SK-N-SH (cell line): Measurements from ENCODE around the gene MYOG. TPM values are rescaled to one million over a fixed set of nuclear protein-coding genes. Genes with fewer than 3 reads are reported as not detected.

Experiments
- CTCF ChIA-PET: fragments of 300-600, 350-600 bp; formaldehyde crosslinking; extraction: SDS; loops from one replicate; lab custom pipeline; 2021; lab: Yijun Ruan, JAX
- POLR2A ChIA-PET: fragments of 350-600 bp; sonication (Branson Sonifier 250); formaldehyde crosslinking; extraction: SDS; loops from one replicate; lab custom pipeline; 2020; ENCODE audit warnings: antibody characterized with exemption, inconsistent platforms; lab: Yijun Ruan, JAX
- DNase-seq: peaks from one replicate; pipeline ENCODE4 v3.0.0; 2012
- H2AFZ ChIP-seq: fragments of 200-600 bp; sonication (generic); 2 replicates; pipeline ENCODE4 v1.8.1; 2016; ENCODE audit warnings: antibody characterized with exemption, mild to moderate bottlenecking, low read depth
- H3F3A ChIP-seq: fragments of 200-600 bp; sonication (generic); replicated peaks from 2 replicates; pipeline ENCODE3; 2016; ENCODE audit warnings: antibody characterized with exemption, mild to moderate bottlenecking; ENCODE audit not compliant: insufficient read depth
- H3K27ac ChIP-seq, 2 experiments: fragments of 200-500 bp in 1 of 2; fragments of 200-600 bp in 1 of 2; sonication (Bioruptor generic) in 1 of 2; sonication (generic), shearing (Covaris generic) in 1 of 2; 2 replicates each; pipeline versions ENCODE4 v1.5.1 to v1.6.1; 2014 to 2016; ENCODE audit warnings: low read depth in 2 of 2, inconsistent platforms in 1 of 2, low read length in 1 of 2, mild to moderate bottlenecking in 1 of 2, mixed read lengths in 1 of 2
- H3K27me3 ChIP-seq: fragments of 200-600 bp; sonication (generic), shearing (Covaris generic); 2 replicates; pipeline ENCODE4 v1.6.1; 2016; ENCODE audit warnings: mixed run types; ENCODE audit not compliant: insufficient read depth
- H3K36me3 ChIP-seq, 2 experiments: fragments of 200-500 bp in 1 of 2; fragments of 200-600 bp in 1 of 2; sonication (Bioruptor generic) in 1 of 2; sonication (generic) in 1 of 2; replicated peaks in 1 of 2; 2 replicates each; pipeline versions ENCODE3 to v1.5.1; 2014 to 2016; ENCODE audit warnings: low read length in 1 of 2, mild to moderate bottlenecking in 1 of 2; ENCODE audit not compliant: insufficient read depth in 2 of 2, control insufficient read depth in 1 of 2
- H3K4me1 ChIP-seq, 2 experiments: fragments of 200-500 bp in 1 of 2; fragments of 200-600 bp in 1 of 2; sonication (Bioruptor generic) in 1 of 2; sonication (generic), shearing (Covaris generic) in 1 of 2; 2 replicates each; pipeline versions ENCODE4 v1.5.1 to v1.6.1; 2014 to 2016; ENCODE audit warnings: low read depth in 1 of 2, low read length in 1 of 2, mixed run types in 1 of 2; ENCODE audit not compliant: insufficient read depth in 2 of 2, control insufficient read depth in 1 of 2
- H3K4me2 ChIP-seq: fragments of 200-600 bp; sonication (generic), shearing (Covaris generic); 2 replicates; pipeline ENCODE4 v1.6.1; 2017; ENCODE audit warnings: mixed run types
- H3K4me3 ChIP-seq, 2 experiments: fragments of 200-500 bp in 1 of 2; fragments of 200-600 bp in 1 of 2; sonication (Bioruptor generic) in 1 of 2; sonication (generic), shearing (Covaris generic) in 1 of 2; 2 replicates each; pipeline versions ENCODE4 v1.5.1 to v1.8.1; 2014 to 2016; ENCODE audit warnings: low read depth in 2 of 2, inconsistent platforms in 1 of 2, low read length in 1 of 2, mild to moderate bottlenecking in 1 of 2, mixed read lengths in 1 of 2, moderate library complexity in 1 of 2
- H3K79me2 ChIP-seq: fragments of 200-600 bp; sonication (generic); 2 replicates; pipeline ENCODE4 v1.8.1; 2017; ENCODE audit warnings: mild to moderate bottlenecking; ENCODE audit not compliant: insufficient read depth
- H3K9ac ChIP-seq: fragments of 200-600 bp; sonication (generic); 2 replicates; pipeline ENCODE4 v1.6.1; 2017; ENCODE audit warnings: mixed run types
- H3K9me2 ChIP-seq: fragments of 200-600 bp; sonication (generic); 2 replicates; pipeline ENCODE4 v1.6.1; 2017; ENCODE audit warnings: mixed run types
- H3K9me3 ChIP-seq: fragments of 200-600 bp; sonication (generic); 2 replicates; pipeline ENCODE4 v1.6.1; 2017; ENCODE audit warnings: mixed run types, mild to moderate bottlenecking, moderate library complexity
- H4K20me1 ChIP-seq: fragments of 200-600 bp; sonication (generic); 2 replicates; pipeline ENCODE4 v1.6.1; 2017; ENCODE audit warnings: mild to moderate bottlenecking, mixed run types; ENCODE audit not compliant: insufficient read depth
- CTCF ChIP-seq: fragments of 200-600 bp; sonication (generic); IDR thresholded peaks from 2 replicates; pipeline ENCODE4 v1.6.1; 2017; ENCODE audit warnings: antibody characterized with exemption, mild to moderate bottlenecking, moderate library complexity
- EZH2phosphoT487 ChIP-seq: fragments of 200-600 bp; sonication (generic); IDR thresholded peaks from 2 replicates; pipeline ENCODE4 v1.6.1; 2017; ENCODE audit warnings: low read depth, mixed run types, mild to moderate bottlenecking, antibody characterized with exemption, moderate library complexity, borderline replicate concordance
- GABPA ChIP-seq: IDR thresholded peaks from 2 replicates; pipeline ENCODE4 v1.4.0; 2012; ENCODE audit warnings: low read depth, mild to moderate bottlenecking
- MAX ChIP-seq: IDR thresholded peaks from 2 replicates; pipeline ENCODE4 v1.4.0; 2012; ENCODE audit warnings: low read depth
- POLR2AphosphoS5 ChIP-seq: IDR thresholded peaks from 2 replicates; pipeline ENCODE4 v1.6.1; 2012; ENCODE audit warnings: low read depth, low read length
- RAD21 ChIP-seq: IDR thresholded peaks from 2 replicates; pipeline ENCODE4 v1.6.1; 2012; ENCODE audit warnings: mild to moderate bottlenecking, low read length
- RFX5 ChIP-seq: IDR thresholded peaks from 2 replicates; pipeline ENCODE4 v1.6.1; 2012; ENCODE audit warnings: mild to moderate bottlenecking, improper control_type of control experiment, low read length
- TAF1 ChIP-seq: IDR thresholded peaks from 2 replicates; pipeline ENCODE4 v1.6.1; 2012; ENCODE audit warnings: low read depth, mild to moderate bottlenecking, low read length, moderate library complexity, borderline replicate concordance
- USF1 ChIP-seq: IDR thresholded peaks from 2 replicates; pipeline ENCODE4 v1.4.0; 2012; ENCODE audit warnings: low read depth, borderline replicate concordance
- YY1 ChIP-seq: IDR thresholded peaks from 2 replicates; pipeline ENCODE4 v1.4.0; 2012; ENCODE audit warnings: low read depth, mild to moderate bottlenecking
- ZBTB33 ChIP-seq: IDR thresholded peaks from 2 replicates; pipeline ENCODE4 v1.4.0; 2012; ENCODE audit warnings: low read depth, borderline replicate concordance
- WGBS: methylation state at CpG from one replicate; pipeline ENCODE4 v1.1.6; 2017; ENCODE audit warnings: low lambda C conversion rate; 5-methylcytosine and 5-hydroxymethylcytosine counted together
- polyA plus RNA-seq, 3 experiments: library from polyadenylated mRNA; depleted of rRNA; stranded (reverse); fragments of >200 nt; gene quantifications; 2 replicates each; pipeline ENCODE4 v1.2.3, GENCODE V29; 2012
- TF ChIP-seq, protein P1 (sequence below): fragments of 150-350 bp; IDR thresholded peaks from 2 replicates; pipeline ENCODE4 v1.6.1; 2017; ENCODE audit warnings: antibody characterized with exemption, low read length, low read depth, borderline replicate concordance

MYOG gene
- polyA plus RNA-seq, 1 of the 3 experiments (the other 2 are of a cell fraction): not detected

GRCh38 chr1:203041351-203041932 is 44.4 kb downstream of the MYOG start:
- no peaks in the 10 kb centered on the region for H3K9me3 ChIP-seq
- 100% methylated on average over 1 of the region's 3 CpGs for WGBS
- no peak overlapping the region for H2AFZ ChIP-seq
- no peak overlapping the region for H3K4me3 ChIP-seq
- DNase-seq: no peak
- peaks cover under 1% of the 10 kb centered on the region for H3F3A ChIP-seq
- H3K27me3 ChIP-seq: no peaks in the 10 kb centered on the region
- H3K4me2 ChIP-seq: no peak overlapping the region
- no peaks in the 10 kb centered on the region for H3K9me2 ChIP-seq
- no peaks in the 10 kb centered on the region for H3K79me2 ChIP-seq
- no peaks in the 10 kb centered on the region for H3K36me3 ChIP-seq
- ChIA-PET CTCF (interaction anchor here (2.4 to 16.3 kb wide), 8 partner anchors 12 to 229 kb away, joined by 5 to 454 read pairs (median 102); partner anchors contain the start of genes ADORA1 and PPFIA4), POLR2A (no interaction called here)
- H4K20me1 ChIP-seq: 0 out of 2 replicates have a peak, but pooled peaks cover 3% of the 10 kb centered on the region
- H3K27ac ChIP-seq: no peak overlapping the region
- H3K9ac ChIP-seq: no peak overlapping the region
- H3K4me1 ChIP-seq: peaks cover 20 to 27% of the 10 kb centered on the region in 2 experiments; a peak in 3 of 4 replicates
- TF ChIP-seq CTCF: no peak
- TF ChIP-seq, protein P1, sequence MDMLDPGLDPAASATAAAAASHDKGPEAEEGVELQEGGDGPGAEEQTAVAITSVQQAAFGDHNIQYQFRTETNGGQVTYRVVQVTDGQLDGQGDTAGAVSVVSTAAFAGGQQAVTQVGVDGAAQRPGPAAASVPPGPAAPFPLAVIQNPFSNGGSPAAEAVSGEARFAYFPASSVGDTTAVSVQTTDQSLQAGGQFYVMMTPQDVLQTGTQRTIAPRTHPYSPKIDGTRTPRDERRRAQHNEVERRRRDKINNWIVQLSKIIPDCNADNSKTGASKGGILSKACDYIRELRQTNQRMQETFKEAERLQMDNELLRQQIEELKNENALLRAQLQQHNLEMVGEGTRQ: no peak
- TF ChIP-seq GABPA: no peak
- no peak for TF ChIP-seq ZBTB33
- TF ChIP-seq EZH2phosphoT487: no peak
- TF ChIP-seq USF1: no peak
- no peak for TF ChIP-seq TAF1
- TF ChIP-seq MAX: no peak
- no peak for TF ChIP-seq YY1
- TF ChIP-seq RFX5: no peak
- no peak for TF ChIP-seq POLR2AphosphoS5
- no peak for TF ChIP-seq RAD21
